SIG-M5 treated with dmso at 0.1 percent for 504 hours (cell line): ENCODE results near the gene CLIC4.
"Not testable (repeated sequence)": the region's sequence is repeated elsewhere in the genome, so short reads cannot be mapped to it uniquely, and the experiment has no call there.

ENCODE experiments used
- DNase-seq: peaks from one replicate; lab custom pipeline; 2025; ENCODE audit not compliant: unreplicated experiment; lab: John Stamatoyannopoulos, UW

CLIC4 gene

GRCh38 chr1:24745711-24746413 lies 615 bp downstream of the CLIC4 start:
- DNase-seq = peak; percentile 75

GRCh38 chr1:24748191-24749121 lies 3.2 kb downstream of the CLIC4 start:
- DNase-seq = no peak

- DNase-seq = no peak
Measured at GRCh38 chr1:24749252-24749651, 4.0 kb downstream of the CLIC4 start.

GRCh38 chr1:24749886-24750285 lies 4.6 kb downstream of the CLIC4 start:
- DNase-seq = no peak

GRCh38 chr1:24751833-24752232 lies 6.6 kb downstream of the CLIC4 start:
- no peak for DNase-seq

GRCh38 chr1:24752305-24752704 lies 7.1 kb downstream of the CLIC4 start:
- no peak for DNase-seq

- no peak for DNase-seq
Measured at GRCh38 chr1:24754229-24754628, 9.0 kb downstream of the CLIC4 start.

GRCh38 chr1:24755323-24755722 lies 10.1 kb downstream of the CLIC4 start:
- DNase-seq = not testable (repeated sequence)

- no peak for DNase-seq
Measured at GRCh38 chr1:24756395-24756794, 11.1 kb downstream of the CLIC4 start.

GRCh38 chr1:24759492-24759891 lies 14.2 kb downstream of the CLIC4 start:
- no peak for DNase-seq

- no peak for DNase-seq
Measured at GRCh38 chr1:24761582-24761981, 16.3 kb downstream of the CLIC4 start.

GRCh38 chr1:24762133-24762676 lies 17.0 kb downstream of the CLIC4 start:
- DNase-seq = peak; percentile 88

- DNase-seq = no peak
Measured at GRCh38 chr1:24763671-24764070, 18.4 kb downstream of the CLIC4 start.

- no peak for DNase-seq
Measured at GRCh38 chr1:24764439-24764838, 19.2 kb downstream of the CLIC4 start.

GRCh38 chr1:24764848-24765247 lies 19.6 kb downstream of the CLIC4 start:
- no peak for DNase-seq

- DNase-seq = no peak
Measured at GRCh38 chr1:24765308-24765988, 20.2 kb downstream of the CLIC4 start.

GRCh38 chr1:24767351-24767750 lies 22.1 kb downstream of the CLIC4 start:
- DNase-seq = no peak

- no peak for DNase-seq
Measured at GRCh38 chr1:24768873-24769605, 23.8 kb downstream of the CLIC4 start.

GRCh38 chr1:24769656-24770651 lies 24.7 kb downstream of the CLIC4 start:
- peak; percentile 78 for DNase-seq
